ENCODE measurements around the gene SNAP47. TPM values are rescaled to one million over a fixed set of nuclear protein-coding genes. Genes with fewer than 3 reads are reported as not detected.

The SNAP47 gene
- total and polyA plus RNA-seq, 4 donors, result 10.6 to 63.0 (median 22.8) TPM

DNA sequence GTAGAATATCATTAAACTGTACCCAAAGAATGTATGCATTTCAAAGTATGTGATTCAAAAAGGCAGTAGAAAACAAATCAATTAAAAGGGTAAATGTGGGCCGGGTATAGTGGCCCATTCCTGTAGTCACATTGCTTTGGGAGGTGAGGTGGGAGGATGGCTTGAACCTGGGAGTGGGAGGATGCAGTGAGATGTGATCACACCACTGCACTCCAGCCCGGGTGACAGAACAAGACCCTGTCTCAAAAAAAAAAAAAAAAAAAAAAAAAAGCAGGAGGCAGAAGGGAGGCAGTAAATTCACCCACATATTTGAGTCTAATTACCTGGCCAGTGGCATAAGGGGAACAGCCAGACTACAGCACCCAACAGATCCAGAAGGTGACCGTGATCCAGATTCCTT is 62.4 kb downstream of the SNAP47 start:
- Histone ChIP-seq H3K27me3 (ENCODE audit: control insufficient read depth in 3 of 3, insufficient read depth in 3 of 3, low read length in 2 of 3) (no peaks in the 10 kb centered on the region), H3K4me3 (no peak overlapping the region), H3K9me3 (ENCODE audit: control insufficient read depth in 4 of 4, insufficient read depth in 3 of 4, low read length in 3 of 4) (peaks cover 0 to 4% (median 0%) of the 10 kb centered on the region in 4 donors), H3K9ac (ENCODE audit: insufficient read depth in 1 of 2, low read length in 2 of 2) (no peak overlapping the region), H3K36me3 (ENCODE audit: control insufficient read depth in 4 of 4, insufficient read depth in 4 of 4, low read length in 4 of 4) (no peaks in the 10 kb centered on the region), H3K27ac (ENCODE audit: low read depth in 1 of 2, low read length in 1 of 2) (no peak overlapping the region), H3K4me1 (ENCODE audit: control insufficient read depth in 5 of 5, insufficient read depth in 5 of 5, low read length in 5 of 5) (peaks cover 0 to 14% (median 0%) of the 10 kb centered on the region in 5 donors)
- 86% methylated on average over 3 of the region's 3 CpGs for WGBS, 2 donors
- no peak for DNase-seq
- TF ChIP-seq, protein P1, sequence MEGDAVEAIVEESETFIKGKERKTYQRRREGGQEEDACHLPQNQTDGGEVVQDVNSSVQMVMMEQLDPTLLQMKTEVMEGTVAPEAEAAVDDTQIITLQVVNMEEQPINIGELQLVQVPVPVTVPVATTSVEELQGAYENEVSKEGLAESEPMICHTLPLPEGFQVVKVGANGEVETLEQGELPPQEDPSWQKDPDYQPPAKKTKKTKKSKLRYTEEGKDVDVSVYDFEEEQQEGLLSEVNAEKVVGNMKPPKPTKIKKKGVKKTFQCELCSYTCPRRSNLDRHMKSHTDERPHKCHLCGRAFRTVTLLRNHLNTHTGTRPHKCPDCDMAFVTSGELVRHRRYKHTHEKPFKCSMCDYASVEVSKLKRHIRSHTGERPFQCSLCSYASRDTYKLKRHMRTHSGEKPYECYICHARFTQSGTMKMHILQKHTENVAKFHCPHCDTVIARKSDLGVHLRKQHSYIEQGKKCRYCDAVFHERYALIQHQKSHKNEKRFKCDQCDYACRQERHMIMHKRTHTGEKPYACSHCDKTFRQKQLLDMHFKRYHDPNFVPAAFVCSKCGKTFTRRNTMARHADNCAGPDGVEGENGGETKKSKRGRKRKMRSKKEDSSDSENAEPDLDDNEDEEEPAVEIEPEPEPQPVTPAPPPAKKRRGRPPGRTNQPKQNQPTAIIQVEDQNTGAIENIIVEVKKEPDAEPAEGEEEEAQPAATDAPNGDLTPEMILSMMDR (IDR thresholded peaks at IDR 0.05; ENCODE audit: control extremely low read depth, extremely low read depth), result no peak
- no peak for ATAC-seq (ENCODE audit: insufficient read depth, low FRiP score)

DNA sequence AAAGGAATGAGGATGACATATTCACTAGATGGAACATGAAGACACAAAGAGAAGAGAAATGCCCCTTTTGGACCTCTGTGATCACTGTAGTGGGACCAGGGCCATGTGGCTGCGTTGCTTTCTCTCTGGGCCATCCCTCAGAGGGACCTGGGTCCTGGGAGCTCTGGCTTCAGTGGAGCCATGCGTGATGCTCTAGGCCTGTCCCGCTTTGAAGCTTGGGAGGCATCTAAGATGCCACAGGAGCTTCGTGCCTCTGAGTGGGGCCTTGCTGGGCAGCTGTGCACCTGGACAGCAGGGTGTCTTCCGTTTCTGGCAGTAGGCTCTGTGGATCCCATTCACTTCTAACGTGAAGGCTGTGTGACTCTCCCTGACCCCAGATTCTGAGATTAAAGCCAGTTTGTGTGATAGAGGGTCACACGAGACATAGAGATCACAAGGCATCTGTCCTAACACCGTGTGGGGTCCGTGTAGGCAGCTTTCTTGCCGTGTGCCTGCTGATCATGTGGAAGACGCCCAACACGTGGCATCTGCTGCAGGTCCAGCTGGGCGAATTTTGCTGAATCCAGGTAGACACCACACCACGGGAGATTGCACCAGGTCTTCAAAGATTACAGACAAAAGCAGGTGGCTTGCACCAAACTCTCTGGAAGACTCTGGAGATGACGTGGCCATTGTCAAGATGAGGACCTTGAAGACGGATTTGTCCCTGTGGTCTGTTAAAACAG is 63.0 kb downstream of the SNAP47 start:
- ATAC-seq (ENCODE audit: insufficient read depth, low FRiP score) (no peak), DNase-seq (no peak)
- peaks cover 0 to 4% (median 0%) of the 10 kb centered on the region in 4 donors for H3K9me3 ChIP-seq (ENCODE audit: control insufficient read depth in 4 of 4, insufficient read depth in 3 of 4, low read length in 3 of 4)
- peaks cover 0 to 12% (median 0%) of the 10 kb centered on the region in 5 donors for H3K4me1 ChIP-seq (ENCODE audit: control insufficient read depth in 5 of 5, insufficient read depth in 5 of 5, low read length in 5 of 5)
- no peak overlapping the region for H3K9ac ChIP-seq (ENCODE audit: insufficient read depth in 1 of 2, low read length in 2 of 2)
- no peak overlapping the region for H3K27ac ChIP-seq (ENCODE audit: low read depth in 1 of 2, low read length in 1 of 2)
- no peaks in the 10 kb centered on the region for H3K36me3 ChIP-seq (ENCODE audit: control insufficient read depth in 4 of 4, insufficient read depth in 4 of 4, low read length in 4 of 4)
- H3K4me3 ChIP-seq, result no peak overlapping the region
- TF ChIP-seq, protein P1 (IDR thresholded peaks at IDR 0.05; ENCODE audit: control extremely low read depth, extremely low read depth), result no peak
- WGBS, 2 donors, result 83 to 87% methylated on average over 16 of the region's 16 CpGs
- no peaks in the 10 kb centered on the region for H3K27me3 ChIP-seq (ENCODE audit: control insufficient read depth in 3 of 3, insufficient read depth in 3 of 3, low read length in 2 of 3)

DNA sequence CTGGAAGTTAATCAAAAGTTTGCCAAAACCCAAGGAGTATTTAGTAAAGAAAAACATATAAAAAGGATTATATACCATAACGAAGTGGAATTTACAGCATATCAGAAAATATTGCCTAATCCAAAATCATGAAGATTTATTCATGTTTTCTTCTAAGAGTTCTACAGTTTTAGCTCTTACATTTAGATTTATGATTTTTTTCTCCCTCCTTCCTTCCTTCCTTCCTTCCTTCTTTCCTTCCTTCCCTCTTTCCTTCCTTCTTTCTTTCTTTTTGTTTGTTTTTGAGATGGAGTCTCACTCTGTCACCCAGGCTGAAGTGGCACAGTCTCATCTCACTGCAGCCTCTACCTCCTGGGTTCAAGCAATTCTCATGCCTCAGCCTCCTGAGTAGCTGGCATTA is 64.5 kb downstream of the SNAP47 start:
- Histone ChIP-seq H3K4me3 (no peak overlapping the region), H3K27ac (ENCODE audit: low read depth in 1 of 2, low read length in 1 of 2) (no peak overlapping the region), H3K27me3 (ENCODE audit: control insufficient read depth in 3 of 3, insufficient read depth in 3 of 3, low read length in 2 of 3) (no peaks in the 10 kb centered on the region), H3K9ac (ENCODE audit: insufficient read depth in 1 of 2, low read length in 2 of 2) (no peak overlapping the region), H3K9me3 (ENCODE audit: control insufficient read depth in 4 of 4, insufficient read depth in 3 of 4, low read length in 3 of 4) (peaks cover 0 to 2% (median 0%) of the 10 kb centered on the region in 4 donors), H3K4me1 (ENCODE audit: control insufficient read depth in 5 of 5, insufficient read depth in 5 of 5, low read length in 5 of 5) (peaks cover 0 to under 1% (median 0%) of the 10 kb centered on the region in 5 donors), H3K36me3 (ENCODE audit: control insufficient read depth in 4 of 4, insufficient read depth in 4 of 4, low read length in 4 of 4) (no peaks in the 10 kb centered on the region)
- no peak for DNase-seq
- TF ChIP-seq, protein P1 (IDR thresholded peaks at IDR 0.05; ENCODE audit: control extremely low read depth, extremely low read depth), result no peak
- 76 to 80% methylated on average over 1 of the region's 1 CpG for WGBS, 2 donors
- ATAC-seq (ENCODE audit: insufficient read depth, low FRiP score), result no peak
